MM.1S (cell line): ENCODE measurements around the gene NMB.

ENCODE experiments used
- DNase-seq: peaks from one replicate; pipeline ENCODE4 v3.0.0-alpha.2; 2015
- H2AFZ ChIP-seq: fragments of 300-600 bp; sonication (generic); 2 replicates; pipeline ENCODE4 v1.6.0; 2016; ENCODE audit warnings: antibody characterized with exemption, low read length
- H3F3A ChIP-seq: fragments of 300-600 bp; sonication (generic); 2 replicates; pipeline ENCODE4 v1.6.1; 2016; ENCODE audit warnings: mild to moderate bottlenecking, antibody characterized with exemption, low read length, moderate library complexity, mixed read lengths; ENCODE audit not compliant: insufficient read depth
- H3K27ac ChIP-seq: fragments of 300-600 bp; sonication (generic); 2 replicates; pipeline ENCODE4 v1.5.1; 2016; ENCODE audit warnings: mild to moderate bottlenecking, low read length
- H3K27me3 ChIP-seq: fragments of 300-600 bp; sonication (generic); replicated peaks from 2 replicates; pipeline ENCODE4 v1.6.0; 2016; ENCODE audit warnings: low read length; ENCODE audit not compliant: insufficient read depth
- H3K36me3 ChIP-seq: fragments of 300-600 bp; sonication (generic); replicated peaks from 2 replicates; pipeline ENCODE4 v1.6.1; 2016; ENCODE audit warnings: mild to moderate bottlenecking, low read length, mixed read lengths; ENCODE audit not compliant: insufficient read depth
- H3K4me1 ChIP-seq: fragments of 300-600 bp; sonication (generic); 2 replicates; pipeline ENCODE4 v1.6.1; 2016; ENCODE audit warnings: low read length, mixed read lengths
- H3K4me2 ChIP-seq: fragments of 300-600 bp; sonication (generic); 2 replicates; pipeline ENCODE4 v1.6.0; 2016; ENCODE audit warnings: low read depth, low read length
- H3K4me3 ChIP-seq: fragments of 300-600 bp; sonication (generic); 2 replicates; pipeline ENCODE4 v1.5.1; 2016; ENCODE audit warnings: low read length, mixed read lengths
- H3K79me2 ChIP-seq: fragments of 300-600 bp; sonication (generic); 2 replicates; pipeline ENCODE4 v1.6.1; 2016; ENCODE audit warnings: mixed run types, low read length, mixed read lengths
- H3K9ac ChIP-seq: fragments of 300-600 bp; sonication (generic); 2 replicates; pipeline ENCODE4 v1.6.1; 2016; ENCODE audit warnings: low read length, mixed read lengths
- H3K9me2 ChIP-seq: fragments of 300-600 bp; sonication (generic); replicated peaks from 2 replicates; pipeline ENCODE4 v1.6.1; 2016; ENCODE audit warnings: mild to moderate bottlenecking, low read length, mixed read lengths; ENCODE audit not compliant: insufficient read depth
- H3K9me3 ChIP-seq: fragments of 300-600 bp; sonication (generic); replicated peaks from 2 replicates; pipeline ENCODE4 v1.6.1; 2016; ENCODE audit warnings: mild to moderate bottlenecking, low read length, mixed read lengths; ENCODE audit not compliant: insufficient read depth
- H4K20me1 ChIP-seq: fragments of 300-600 bp; sonication (generic); 2 replicates; pipeline ENCODE4 v1.6.1; 2016; ENCODE audit warnings: mild to moderate bottlenecking, low read length, moderate library complexity, mixed read lengths; ENCODE audit not compliant: insufficient read depth
- EZH2 ChIP-seq: fragments of 300-600 bp; sonication (generic); optimal IDR thresholded peaks from 2 replicates; pipeline ENCODE3; 2017; ENCODE audit warnings: low read depth, mild to moderate bottlenecking, antibody characterized with exemption, low read length, mixed read lengths
- EZH2phosphoT487 ChIP-seq: fragments of 300-600 bp; sonication (generic); IDR thresholded peaks from 2 replicates; pipeline ENCODE4 v1.6.1; 2018; ENCODE audit warnings: antibody characterized with exemption, low read length
- TF ChIP-seq, protein P1 (sequence below): fragments of 300-600 bp; sonication (generic); IDR thresholded peaks from 2 replicates; pipeline ENCODE4 v1.5.1; 2016; ENCODE audit warnings: antibody characterized with exemption, low read length, mixed read lengths

The NMB gene

DNA sequence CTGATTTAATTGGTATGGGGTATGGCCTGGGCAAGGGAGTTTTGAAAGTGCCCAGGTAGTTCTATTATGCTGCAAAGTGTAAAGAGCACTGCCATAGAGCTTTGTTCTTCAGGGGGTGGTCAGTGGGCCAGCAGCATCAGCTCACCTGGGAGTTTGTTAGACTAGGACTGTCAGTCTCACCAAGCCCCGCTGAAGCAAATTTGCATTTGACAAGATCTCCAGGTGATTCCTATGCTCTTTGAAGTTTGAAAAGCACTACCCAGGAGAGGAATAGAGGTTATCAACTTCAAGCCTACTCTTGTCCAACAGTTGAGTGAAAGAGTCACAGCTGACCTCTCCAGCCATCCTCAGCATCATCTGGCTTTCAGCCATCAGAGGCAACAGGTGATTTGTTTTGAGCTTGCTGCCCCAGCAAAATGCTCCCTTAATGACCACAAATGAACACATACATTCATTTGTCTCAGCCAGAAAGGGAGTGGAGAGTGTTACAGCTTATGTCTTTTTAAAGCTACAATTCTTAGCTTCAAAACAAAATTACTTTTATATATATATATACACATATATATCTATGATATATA is 49.2 kb downstream of the NMB start:
- H3K27ac ChIP-seq = no peak overlapping the region
- H4K20me1 ChIP-seq = no peaks in the 10 kb centered on the region
- no peak overlapping the region for H3K4me2 ChIP-seq
- TF ChIP-seq EZH2 = no peak
- TF ChIP-seq, protein P1, sequence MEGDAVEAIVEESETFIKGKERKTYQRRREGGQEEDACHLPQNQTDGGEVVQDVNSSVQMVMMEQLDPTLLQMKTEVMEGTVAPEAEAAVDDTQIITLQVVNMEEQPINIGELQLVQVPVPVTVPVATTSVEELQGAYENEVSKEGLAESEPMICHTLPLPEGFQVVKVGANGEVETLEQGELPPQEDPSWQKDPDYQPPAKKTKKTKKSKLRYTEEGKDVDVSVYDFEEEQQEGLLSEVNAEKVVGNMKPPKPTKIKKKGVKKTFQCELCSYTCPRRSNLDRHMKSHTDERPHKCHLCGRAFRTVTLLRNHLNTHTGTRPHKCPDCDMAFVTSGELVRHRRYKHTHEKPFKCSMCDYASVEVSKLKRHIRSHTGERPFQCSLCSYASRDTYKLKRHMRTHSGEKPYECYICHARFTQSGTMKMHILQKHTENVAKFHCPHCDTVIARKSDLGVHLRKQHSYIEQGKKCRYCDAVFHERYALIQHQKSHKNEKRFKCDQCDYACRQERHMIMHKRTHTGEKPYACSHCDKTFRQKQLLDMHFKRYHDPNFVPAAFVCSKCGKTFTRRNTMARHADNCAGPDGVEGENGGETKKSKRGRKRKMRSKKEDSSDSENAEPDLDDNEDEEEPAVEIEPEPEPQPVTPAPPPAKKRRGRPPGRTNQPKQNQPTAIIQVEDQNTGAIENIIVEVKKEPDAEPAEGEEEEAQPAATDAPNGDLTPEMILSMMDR = no peak
- no peak for TF ChIP-seq EZH2phosphoT487
- H3K79me2 ChIP-seq = no peaks in the 10 kb centered on the region
- no peak overlapping the region for H2AFZ ChIP-seq
- no peak for DNase-seq
- H3K9me2 ChIP-seq = no peaks in the 10 kb centered on the region
- no peaks in the 10 kb centered on the region for H3F3A ChIP-seq
- H3K9me3 ChIP-seq = no peaks in the 10 kb centered on the region
- no peaks in the 10 kb centered on the region for H3K27me3 ChIP-seq
- no peaks in the 10 kb centered on the region for H3K36me3 ChIP-seq
- no peak overlapping the region for H3K9ac ChIP-seq
- H3K4me3 ChIP-seq = no peak overlapping the region
- no peaks in the 10 kb centered on the region for H3K4me1 ChIP-seq

DNA sequence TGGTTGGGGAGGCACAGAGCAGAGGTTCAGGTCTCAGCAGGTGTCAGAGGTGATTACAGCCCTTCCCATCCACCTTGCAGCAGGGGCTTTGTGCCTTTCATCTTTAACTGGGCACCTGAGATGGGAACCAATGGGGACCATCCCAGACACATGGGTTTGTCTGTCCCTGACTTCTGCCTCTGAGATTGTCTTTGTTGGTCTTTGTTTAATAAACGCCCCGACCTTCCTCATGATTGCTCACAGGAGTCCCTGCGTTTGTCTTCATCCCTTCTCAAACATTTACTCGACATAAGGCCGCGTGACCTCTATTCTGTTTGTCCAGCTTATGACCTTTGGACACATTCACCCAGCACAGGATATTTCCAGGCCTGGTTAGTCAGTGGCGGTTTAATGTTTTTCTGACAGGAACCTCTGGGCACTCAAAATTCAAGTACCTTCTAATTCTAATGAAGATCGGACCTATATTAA is 51.3 kb downstream of the NMB start:
- Histone ChIP-seq H4K20me1 (no peaks in the 10 kb centered on the region), H3K9me2 (no peaks in the 10 kb centered on the region), H3K9me3 (no peaks in the 10 kb centered on the region), H3F3A (no peaks in the 10 kb centered on the region), H3K27me3 (no peaks in the 10 kb centered on the region), H3K4me2 (no peak overlapping the region), H3K9ac (no peak overlapping the region), H2AFZ (no peak overlapping the region), H3K4me1 (no peaks in the 10 kb centered on the region), H3K79me2 (no peaks in the 10 kb centered on the region), H3K27ac (no peak overlapping the region), H3K36me3 (no peaks in the 10 kb centered on the region), H3K4me3 (no peak overlapping the region)
- DNase-seq = no peak
- TF ChIP-seq, protein P1 = no peak
- TF ChIP-seq EZH2 (no peak), EZH2phosphoT487 (no peak)

DNA sequence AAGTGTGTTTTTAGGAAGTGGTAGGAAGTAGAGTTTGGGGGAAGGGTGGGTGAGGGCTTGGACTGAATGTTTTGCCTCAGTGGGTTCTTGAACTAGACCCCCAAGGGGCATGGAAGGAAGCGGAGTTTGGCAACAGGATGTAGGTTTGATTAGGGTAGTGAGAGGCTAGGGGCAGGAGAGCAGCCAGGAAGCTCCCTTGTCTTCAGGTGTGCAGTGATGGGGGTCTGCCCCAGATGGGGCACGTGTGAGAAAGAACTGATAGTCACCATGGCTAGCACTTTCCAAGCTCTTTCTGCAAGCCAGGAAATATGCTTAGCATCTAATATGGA is 52.5 kb downstream of the NMB start:
- Histone ChIP-seq H3K4me1 (0 out of 2 replicates have a peak, but pooled peaks cover 3% of the 10 kb centered on the region), H2AFZ (no peak overlapping the region), H3K27ac (no peak overlapping the region), H3K79me2 (no peaks in the 10 kb centered on the region), H4K20me1 (no peaks in the 10 kb centered on the region), H3F3A (no peaks in the 10 kb centered on the region), H3K4me2 (no peak overlapping the region), H3K9ac (no peak overlapping the region), H3K27me3 (no peaks in the 10 kb centered on the region), H3K9me2 (no peaks in the 10 kb centered on the region), H3K9me3 (no peaks in the 10 kb centered on the region), H3K36me3 (no peaks in the 10 kb centered on the region), H3K4me3 (no peak overlapping the region)
- DNase-seq = no peak
- TF ChIP-seq, protein P1 = no peak
- no peak for TF ChIP-seq EZH2phosphoT487
- no peak for TF ChIP-seq EZH2
